Measurements from ENCODE around the gene LAIR2.

LAIR2 gene

GRCh38 chr19:54457773-54458647 is 44.6 kb upstream of the LAIR2 start:
- DNase-seq (ENCODE audit: low spot score) = no peak
- TF ChIP-seq CTCF (IDR thresholded peaks at IDR 0.05; ENCODE audit: extremely low read depth, insufficient read depth, missing control alignments) = no peak
- in situ Hi-C loops (cut with MboI; ENCODE audit: low pct_unique_long_range_greater_than_20kb, low sequenced_read_pairs, unreplicated experiment) = loop anchor here (25.0 kb wide), 2 partner anchors 654 to 1154 kb away; partner anchors contain the start of genes PPP1R12C, ZNF524, ZNF784 and ZNF865

- TF ChIP-seq CTCF (IDR thresholded peaks at IDR 0.05; ENCODE audit: extremely low read depth, insufficient read depth, missing control alignments) = no peak
- in situ Hi-C loops (cut with MboI; ENCODE audit: low pct_unique_long_range_greater_than_20kb, low sequenced_read_pairs, unreplicated experiment) = loop anchor here (25.0 kb wide), 2 partner anchors 654 to 1154 kb away; partner anchors contain the start of genes PPP1R12C, ZNF524, ZNF784 and ZNF865
- DNase-seq (ENCODE audit: low spot score) = no peak
These were observed 43.9 kb upstream of the LAIR2 start for GRCh38 chr19:54458648-54459281.

GRCh38 chr19:54459282-54460229 is 43.1 kb upstream of the LAIR2 start:
- no peak for DNase-seq (ENCODE audit: low spot score)
- TF ChIP-seq CTCF (IDR thresholded peaks at IDR 0.05; ENCODE audit: extremely low read depth, insufficient read depth, missing control alignments) = no peak
- in situ Hi-C loops (cut with MboI; ENCODE audit: low pct_unique_long_range_greater_than_20kb, low sequenced_read_pairs, unreplicated experiment) = loop anchor here (25.0 kb wide), 2 partner anchors 653 to 1153 kb away; partner anchors contain the start of genes PPP1R12C, ZNF524, ZNF784 and ZNF865

GRCh38 chr19:54460230-54461005 is 42.2 kb upstream of the LAIR2 start:
- no peak for DNase-seq (ENCODE audit: low spot score)
- in situ Hi-C loops (cut with MboI; ENCODE audit: low pct_unique_long_range_greater_than_20kb, low sequenced_read_pairs, unreplicated experiment) = loop anchor here (25.0 kb wide), 2 partner anchors 652 to 1152 kb away; partner anchors contain the start of genes PPP1R12C, ZNF524, ZNF784 and ZNF865
- no peak for TF ChIP-seq CTCF (IDR thresholded peaks at IDR 0.05; ENCODE audit: extremely low read depth, insufficient read depth, missing control alignments)

- DNase-seq (ENCODE audit: low spot score) = no peak
- no peak for TF ChIP-seq CTCF (IDR thresholded peaks at IDR 0.05; ENCODE audit: extremely low read depth, insufficient read depth, missing control alignments)
- in situ Hi-C loops (cut with MboI; ENCODE audit: low pct_unique_long_range_greater_than_20kb, low sequenced_read_pairs, unreplicated experiment) = loop anchor here (25.0 kb wide), 2 partner anchors 651 to 1151 kb away; partner anchors contain the start of genes PPP1R12C, ZNF524, ZNF784 and ZNF865
These were observed 41.4 kb upstream of the LAIR2 start for GRCh38 chr19:54461210-54461609.

All from GM13977 (cell line).